HUDEP-2 (cell line): ENCODE results near the gene ACAP1.
"Not testable (repeated sequence)": the region's sequence is repeated elsewhere in the genome, so short reads cannot be mapped to it uniquely, and the experiment has no call there.

Experiments used
- DNase-seq, 76 experiments: peaks; one replicate each; lab custom pipeline; 2025; ENCODE audit not compliant: unreplicated experiment in 76 of 76; lab: John Stamatoyannopoulos, UW

The ACAP1 gene

DNA sequence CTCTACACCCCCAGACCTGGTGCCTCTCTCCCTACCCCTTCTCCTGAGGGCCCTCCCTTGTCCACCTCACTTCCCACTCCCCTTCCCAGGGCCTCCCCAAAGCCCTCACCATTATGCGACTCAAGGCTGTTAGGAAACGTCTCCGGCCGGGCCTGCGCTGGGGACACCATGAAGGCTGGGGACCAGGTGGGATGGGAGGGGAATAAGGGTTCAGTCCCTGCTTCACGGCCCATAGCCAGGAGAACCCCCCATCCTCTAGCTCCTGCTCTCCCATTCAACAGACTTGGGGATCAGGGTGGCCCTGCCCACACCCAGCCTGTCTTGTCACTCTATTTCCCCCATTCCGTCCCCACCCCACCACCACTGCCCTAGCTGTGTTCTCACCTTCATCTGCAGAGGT, 9.3 kb upstream of the ACAP1 start:
- DNase-seq, result no peak

DNA sequence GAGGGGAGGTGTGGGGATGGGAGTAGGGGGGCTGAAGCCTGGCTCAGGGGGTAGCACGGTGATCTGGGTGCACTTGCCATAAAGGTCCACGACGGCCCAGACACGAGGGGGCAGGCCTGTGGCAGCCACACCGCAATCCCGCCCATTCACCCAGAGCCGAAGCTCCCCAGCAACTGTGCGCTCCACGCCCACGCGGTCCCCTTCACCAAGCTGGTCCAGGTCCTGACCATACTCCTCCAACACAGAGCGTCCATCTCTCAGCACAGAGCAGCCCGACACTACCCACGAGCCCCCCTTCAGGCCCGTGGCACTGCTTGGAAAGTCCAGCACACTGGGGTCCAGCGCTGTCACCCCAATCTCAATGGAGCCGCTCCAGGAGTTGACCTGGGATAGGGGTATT, 8.8 kb upstream of the ACAP1 start:
- DNase-seq, result no peak

- DNase-seq, result no peak
Measured at GRCh38 chr17:7328009-7328408, 8.3 kb upstream of the ACAP1 start.

- peak in 1 of 76 experiments; percentile 56 for DNase-seq
Measured at GRCh38 chr17:7328840-7329373, 7.4 kb upstream of the ACAP1 start, which contains the start of gene NEURL4. TSS of gene NEURL4 (minus strand) at chr17:7329335. CDS start at chr17:7329312, 23 bp downstream.

DNA sequence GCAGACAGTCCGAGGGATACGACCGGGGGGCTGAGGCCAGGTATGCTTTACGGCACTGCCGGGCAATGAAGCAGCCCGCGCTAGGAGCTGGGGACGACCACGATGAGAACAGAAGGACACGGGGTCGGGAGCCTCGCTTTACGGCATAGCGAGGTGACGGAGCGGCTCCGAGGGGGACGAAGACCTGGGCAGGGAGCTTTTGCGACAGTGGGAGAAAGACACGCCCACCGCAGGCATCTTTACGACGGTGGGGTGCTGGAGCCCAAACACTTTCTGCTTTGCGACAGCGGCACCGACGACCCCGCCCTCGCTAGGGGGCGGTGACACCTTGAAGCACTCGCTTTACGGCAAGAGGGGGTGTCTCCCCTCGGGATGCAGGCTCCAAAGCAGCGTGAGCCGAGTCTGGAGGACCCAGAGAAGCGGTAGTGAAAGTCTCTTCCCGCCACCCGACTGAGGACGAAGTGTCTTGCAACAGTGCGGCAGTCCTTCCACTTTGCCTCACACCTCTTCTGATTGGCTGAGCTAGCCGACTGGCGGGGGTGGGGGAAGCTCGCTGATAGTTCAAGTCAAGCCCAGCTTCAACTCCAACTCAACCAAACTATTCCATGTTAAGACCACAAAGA, 6.8 kb upstream of the ACAP1 start:
- DNase-seq, result peak in 75 of 76 experiments; percentile 78 to 99 (median 96)

GRCh38 chr17:7329997-7330637, 6.2 kb upstream of the ACAP1 start:
- peak in 65 of 76 experiments; percentile 24 to 92 (median 67) for DNase-seq

DNA sequence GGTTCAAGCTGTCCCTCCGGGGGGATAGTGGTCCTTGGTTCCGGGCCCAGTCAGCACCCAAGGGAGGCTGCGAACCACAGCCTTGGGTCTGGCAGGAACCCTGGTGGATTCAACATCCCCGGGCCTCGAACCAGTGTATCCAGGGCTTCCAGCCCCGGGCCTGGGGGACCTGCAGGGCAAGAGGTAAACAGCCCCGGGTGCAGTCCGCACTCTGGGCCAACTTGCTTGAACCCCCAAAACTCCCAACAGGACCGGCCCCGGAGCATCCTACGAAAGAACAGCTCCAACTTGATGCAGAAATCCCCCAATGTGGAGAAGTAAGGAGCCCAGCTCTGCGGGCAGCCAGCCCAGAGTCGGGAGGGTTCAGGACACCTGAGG, 5.7 kb upstream of the ACAP1 start:
- DNase-seq, result no peak

GRCh38 chr17:7332111-7332510, 4.2 kb upstream of the ACAP1 start:
- no peak for DNase-seq

- not testable (repeated sequence) for DNase-seq
Measured at GRCh38 chr17:7332600-7333069, 3.7 kb upstream of the ACAP1 start.

DNA sequence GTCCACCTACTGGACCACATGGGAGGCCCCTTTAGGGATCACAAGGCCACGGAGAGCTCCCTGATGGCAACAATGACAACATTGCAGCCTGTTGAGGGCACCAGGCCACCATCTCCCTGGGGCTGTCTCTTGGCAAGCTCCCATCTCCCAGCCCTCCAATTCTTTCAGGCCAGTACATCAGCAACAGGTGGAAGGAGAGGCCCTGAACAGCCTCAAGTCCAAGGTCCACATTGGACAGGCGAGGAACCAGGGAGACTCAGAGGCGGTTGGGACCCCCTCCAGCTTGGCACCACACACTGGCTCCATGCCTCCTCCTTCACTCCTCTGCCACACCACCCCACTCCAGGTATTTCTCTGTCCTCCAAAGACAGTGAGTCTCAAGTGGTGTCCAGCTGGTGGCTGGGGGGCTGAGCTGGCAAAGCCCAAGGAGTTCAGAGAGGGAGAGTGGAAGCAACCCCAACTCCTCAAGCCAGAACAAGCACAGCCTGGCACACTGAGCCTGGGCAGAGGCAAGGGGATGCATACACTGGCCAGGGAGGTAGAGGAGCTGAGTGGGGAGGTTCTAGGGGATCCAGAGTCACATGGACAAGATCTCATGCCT, 1.3 kb upstream of the ACAP1 start:
- DNase-seq, result no peak

DNA sequence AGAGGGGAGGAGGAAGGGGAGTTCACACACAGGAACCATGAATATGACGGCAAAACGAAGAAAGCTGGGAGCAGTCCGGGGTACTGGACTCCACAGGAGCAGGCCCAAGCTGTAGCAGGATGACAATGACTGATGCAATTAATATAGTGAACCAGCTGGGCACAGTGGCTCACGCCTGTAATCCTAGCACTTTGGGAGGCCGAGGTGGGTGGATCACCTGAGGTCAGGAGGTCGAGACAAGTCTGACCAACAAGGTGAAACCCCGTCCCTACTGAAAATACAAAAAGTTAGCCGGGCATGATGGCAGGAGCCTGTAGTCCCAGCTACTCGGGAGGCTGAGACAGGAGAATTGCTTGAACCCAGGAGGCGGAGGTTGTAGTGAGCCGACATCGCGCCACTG, 564 bp upstream of the ACAP1 start:
- not testable (repeated sequence) for DNase-seq

DNA sequence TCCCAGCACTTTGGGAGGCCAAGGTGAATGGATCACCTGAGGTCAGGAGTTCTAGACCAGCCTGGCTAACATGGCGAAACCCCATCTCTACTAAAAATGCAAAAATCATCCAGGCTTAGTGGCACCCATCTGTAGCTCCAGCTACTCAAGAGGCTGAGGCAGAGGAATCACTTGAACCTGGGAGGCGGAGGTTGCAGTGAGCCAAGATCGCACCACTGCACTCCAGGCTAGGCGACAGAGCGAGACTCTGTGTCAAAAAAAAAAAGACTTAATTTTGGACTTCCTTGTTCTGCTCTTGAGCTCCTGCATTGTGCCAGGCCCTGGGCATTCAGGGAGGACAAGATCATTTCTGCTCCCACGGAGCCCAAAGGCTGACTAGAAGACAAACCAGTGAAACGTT, 1.3 kb downstream of the ACAP1 start:
- DNase-seq, result not testable (repeated sequence)

DNA sequence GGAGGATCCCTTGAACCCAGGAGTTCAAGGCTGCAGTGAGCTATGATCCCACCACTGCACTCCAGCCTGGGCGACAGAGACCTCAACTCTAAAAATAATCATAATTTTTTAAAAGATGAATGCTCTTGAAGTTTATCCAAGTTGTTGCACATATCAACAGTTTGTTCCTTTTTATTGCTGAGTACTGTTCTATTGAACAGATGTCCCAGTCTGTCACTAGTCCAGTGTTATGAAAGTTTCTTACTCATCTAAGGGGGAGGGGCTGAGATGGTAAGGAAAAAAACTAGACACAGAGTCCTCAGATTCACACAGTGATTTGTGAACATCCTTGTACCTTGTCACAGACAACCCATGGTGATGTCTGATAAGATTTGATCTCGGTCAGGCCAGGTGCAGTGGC, 3.9 kb downstream of the ACAP1 start:
- DNase-seq, result no peak

GRCh38 chr17:7341842-7342241, 5.5 kb downstream of the ACAP1 start:
- no peak for DNase-seq

DNA sequence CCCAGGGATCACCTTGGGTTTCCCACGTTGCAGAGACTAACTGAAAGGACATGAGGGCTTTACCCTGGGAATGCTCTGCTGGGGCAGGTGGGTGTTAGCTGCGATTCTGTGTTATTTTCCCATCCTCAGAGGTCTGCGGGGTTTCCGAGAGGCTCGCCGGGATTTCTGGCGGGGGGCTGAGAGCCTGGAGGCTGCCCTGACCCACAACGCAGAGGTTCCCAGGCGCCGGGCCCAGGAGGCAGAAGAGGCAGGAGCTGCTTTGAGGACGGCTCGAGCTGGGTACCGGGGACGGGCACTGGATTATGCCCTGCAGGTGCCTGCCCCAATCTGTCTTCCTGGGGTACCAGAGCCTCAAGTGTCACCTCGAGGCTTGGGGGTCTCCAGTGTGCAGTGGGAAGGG, 6.9 kb downstream of the ACAP1 start:
- DNase-seq, result no peak

DNA sequence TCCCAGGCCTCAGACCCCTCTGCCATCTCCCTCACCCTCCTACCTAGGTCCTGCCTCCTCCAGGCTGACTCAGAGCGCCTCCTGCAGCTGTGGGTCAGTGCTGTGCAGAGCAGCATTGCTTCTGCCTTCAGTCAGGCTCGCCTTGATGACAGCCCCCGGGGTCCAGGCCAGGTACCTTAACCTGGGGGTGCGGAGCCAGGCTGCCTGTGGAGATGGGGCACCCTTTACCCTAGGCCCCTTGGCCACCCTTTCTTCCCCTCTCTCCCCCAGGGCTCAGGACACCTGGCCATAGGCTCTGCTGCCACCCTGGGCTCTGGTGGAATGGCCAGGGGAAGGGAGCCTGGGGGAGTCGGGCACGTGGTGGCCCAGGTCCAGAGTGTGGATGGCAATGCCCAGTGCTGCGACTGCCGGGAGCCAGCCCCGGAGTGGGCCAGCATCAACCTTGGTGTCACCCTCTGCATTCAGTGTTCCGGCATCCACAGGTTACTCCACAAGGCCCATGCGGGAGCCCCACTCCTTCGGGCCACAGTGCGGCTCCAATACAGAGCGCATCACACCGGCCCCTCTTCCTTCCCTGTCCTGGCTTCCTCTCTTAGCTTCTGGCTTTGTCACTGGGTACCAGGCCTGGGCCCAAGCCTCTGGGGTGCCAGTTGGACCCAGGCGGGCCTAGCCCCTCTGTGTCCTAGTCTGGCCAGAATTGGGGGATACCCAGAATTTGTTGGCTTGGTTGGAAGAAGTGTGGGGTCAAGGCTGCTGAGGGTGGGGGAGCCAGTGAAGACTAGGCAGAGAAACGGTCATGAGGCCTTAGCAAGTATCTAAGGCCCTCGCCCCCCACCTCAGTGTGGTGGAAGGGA, 10.7 kb downstream of the ACAP1 start:
- no peak for DNase-seq

GRCh38 chr17:7347630-7348477, 11.5 kb downstream of the ACAP1 start:
- no peak for DNase-seq

- no peak for DNase-seq
Measured at GRCh38 chr17:7348478-7349242, 12.3 kb downstream of the ACAP1 start.
